ENCODE measurements around the gene SNRNP40.

Gene SNRNP40

DNA sequence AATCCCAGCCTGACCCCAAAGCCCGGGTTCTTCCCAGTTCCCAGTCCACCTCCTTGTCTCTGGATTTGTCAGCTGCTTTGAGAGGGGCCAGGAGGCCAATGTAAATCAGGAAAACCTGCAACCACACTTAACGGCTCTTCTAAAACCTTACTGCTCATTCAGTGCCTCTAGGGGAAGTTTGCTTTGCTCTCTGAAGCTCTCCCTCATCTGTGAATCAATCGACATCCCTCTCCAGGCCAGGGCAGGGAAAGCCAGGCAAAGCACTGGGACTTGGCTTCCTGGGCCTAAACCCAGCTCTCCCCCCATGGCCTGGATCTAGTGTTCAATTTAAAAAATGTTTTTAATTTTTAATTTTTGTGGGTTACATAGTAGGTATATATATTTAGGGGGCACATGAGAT is 66.2 kb downstream of the SNRNP40 start:
- no peak for DNase-seq (ENCODE audit: low read depth)

DNA sequence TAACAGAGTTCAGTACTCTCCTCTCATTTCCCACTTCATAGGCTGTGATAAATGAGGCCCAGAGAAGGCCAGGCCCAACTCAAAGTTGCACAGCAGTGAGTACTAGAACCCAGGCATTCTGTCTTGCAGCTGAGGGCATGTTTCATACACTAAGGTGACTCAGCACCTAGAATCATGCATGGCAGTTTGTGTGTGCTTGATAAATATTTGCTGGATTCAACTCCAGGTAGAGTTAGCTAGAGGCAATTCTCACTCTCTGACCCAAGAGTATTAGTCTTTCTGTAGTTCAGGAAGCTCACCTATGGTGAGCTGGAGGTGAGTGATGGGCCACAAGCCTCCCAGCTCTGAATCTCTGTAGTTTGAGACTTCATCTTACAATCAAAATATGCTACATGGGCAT is 67.6 kb downstream of the SNRNP40 start:
- no peak for DNase-seq (ENCODE audit: low read depth)

DNA sequence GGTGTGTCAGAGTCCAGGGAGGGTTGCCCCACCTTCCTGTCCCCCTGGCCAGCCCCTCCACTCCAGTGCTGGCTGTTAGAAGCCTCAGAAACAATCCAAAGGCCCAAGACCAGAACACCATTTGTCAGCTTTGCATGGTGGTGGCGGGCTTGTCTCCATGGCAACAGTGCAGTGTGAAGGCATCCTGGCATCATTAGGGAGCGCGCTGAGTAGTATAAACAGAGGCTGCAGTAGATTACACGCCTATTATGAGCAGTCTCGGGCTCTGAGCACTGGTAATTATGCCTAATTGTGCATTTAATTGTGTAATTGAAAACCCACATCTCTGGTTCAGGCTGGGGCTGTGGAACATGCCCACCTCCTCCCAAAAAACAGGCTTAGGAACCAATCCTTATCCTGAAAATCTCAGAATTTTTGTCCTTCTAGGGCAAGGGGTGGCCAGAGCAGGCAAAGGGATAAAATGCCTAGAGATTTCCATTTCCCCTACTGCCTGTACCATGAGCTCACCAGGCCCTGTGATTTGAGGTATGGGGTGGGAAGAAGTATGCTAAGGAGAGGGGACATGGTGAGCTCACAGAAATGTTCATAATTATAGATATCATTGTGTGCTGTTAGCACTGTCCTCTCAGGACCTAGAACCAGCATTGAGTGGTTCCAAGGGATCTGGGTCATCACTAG is 68.6 kb downstream of the SNRNP40 start:
- DNase-seq (ENCODE audit: low read depth), result no peak

DNA sequence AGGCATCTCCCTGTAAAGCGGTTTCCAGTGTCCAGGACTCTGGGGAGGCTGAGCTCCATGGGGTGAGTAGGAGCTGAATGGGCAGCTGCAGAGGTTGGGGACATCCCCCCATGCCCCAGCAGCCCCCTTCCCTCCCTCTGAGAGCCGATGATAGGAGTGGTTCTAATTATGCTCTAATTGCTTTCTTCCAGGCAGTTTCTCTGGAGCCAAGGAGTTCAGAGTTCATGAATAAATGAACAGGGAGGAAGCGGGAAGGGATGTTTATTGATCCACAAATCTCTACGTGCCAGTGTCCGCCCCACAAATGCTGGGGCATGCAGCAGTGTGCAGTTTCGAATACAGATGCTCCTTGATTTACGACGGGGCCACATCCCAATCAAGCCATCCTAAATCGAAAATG is 72.5 kb downstream of the SNRNP40 start:
- DNase-seq (ENCODE audit: low read depth), result no peak

DNA sequence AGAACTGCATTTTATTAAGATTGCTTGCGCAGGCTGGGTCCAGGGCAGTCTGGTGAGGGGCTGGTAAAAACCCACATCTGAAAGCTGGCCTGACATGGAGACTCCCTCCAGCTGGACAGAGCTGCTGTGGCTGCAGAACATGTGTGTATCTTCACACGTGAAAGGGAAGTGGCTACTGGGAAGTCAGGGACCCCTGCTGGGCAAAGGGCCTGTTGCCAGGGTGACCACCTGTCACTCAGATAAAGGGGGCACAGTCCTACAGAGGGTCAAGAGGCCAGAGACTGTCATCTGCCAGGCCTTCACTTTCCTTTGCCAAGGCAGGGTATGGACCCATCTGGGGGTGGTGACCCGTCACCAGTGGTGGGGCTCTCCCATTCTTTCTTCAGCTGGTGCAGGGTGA is 74.4 kb downstream of the SNRNP40 start:
- no peak for DNase-seq (ENCODE audit: low read depth)

DNA sequence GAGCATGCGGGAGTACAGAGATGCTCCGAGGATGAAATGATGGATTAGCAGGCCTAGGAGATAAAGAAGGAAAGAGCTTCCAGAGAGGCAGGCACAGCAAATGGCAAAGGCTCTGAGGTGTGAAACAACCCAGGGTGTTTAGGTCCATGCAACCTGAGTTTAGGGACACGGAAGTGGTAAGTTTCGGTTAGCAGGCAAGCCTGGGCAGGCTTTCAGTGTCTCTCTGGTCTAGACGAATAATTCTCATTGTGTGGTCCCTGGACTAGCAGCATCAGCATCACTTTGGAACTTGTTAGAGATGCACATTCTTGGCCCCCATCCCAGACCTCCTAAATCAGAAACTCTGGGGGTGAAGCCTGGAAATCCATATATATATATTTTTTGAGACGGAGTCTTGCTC is 75.5 kb downstream of the SNRNP40 start:
- no peak for DNase-seq (ENCODE audit: low read depth)

DNA sequence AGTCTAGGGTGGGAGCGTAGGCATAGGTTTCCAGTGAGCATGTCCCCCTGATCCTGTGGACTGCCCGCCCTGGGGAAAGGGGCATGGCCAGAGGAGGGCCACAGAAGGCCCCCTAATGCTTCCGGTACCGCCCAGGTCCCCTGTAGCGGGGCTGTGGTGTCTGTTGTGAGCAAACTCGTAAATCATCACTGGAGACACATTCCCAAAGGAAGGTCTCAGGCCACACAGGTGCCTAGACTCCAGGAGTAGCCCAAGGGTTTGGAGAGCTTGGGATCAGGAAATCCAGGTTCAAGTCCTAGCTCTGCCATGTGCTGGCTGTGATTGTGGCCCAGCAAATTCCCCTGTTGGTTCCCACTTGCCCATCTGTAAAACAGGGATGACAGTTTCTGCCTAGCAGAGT is 77.1 kb downstream of the SNRNP40 start:
- DNase-seq (ENCODE audit: low read depth), result no peak

DNA sequence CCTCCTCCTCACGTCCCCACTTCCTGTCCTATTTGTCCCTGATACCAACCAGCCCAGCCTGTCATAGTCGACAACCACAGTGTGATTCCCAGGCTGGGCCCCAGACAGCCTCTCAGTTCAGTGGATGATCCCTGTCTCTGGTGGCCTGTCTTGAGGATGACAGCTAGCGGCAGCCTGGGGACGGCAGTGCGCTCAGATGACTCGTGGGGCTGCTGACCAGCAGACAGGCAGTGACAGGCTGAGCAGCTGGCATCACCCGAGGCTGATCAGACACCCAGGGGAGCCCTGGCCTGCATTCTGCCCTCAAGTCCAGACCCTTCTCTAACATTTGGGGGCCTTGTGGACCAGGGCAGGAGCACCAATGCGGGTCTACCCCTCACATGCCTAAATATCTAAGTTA is 77.9 kb downstream of the SNRNP40 start:
- no peak for DNase-seq (ENCODE audit: low read depth)

DNA sequence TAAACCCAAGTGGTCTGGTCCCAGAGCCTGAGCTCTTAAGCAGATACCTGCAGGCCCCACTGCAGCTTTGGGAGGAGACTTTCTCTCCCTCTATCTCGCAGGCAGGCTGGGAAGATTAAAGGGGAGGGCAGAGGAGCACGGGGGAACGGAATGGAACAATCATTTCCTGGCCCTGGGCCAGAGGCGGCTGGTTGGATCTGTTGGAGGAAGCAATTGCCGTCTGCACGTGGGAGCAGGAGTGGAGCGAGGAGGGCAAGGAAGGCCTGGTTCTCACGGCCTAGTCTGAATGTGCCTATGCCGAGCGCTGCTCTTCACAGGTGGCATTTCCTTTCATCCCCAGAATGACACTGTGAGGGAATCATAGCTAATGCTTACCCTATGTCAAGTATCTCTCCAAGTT is 80.6 kb downstream of the SNRNP40 start:
- DNase-seq (ENCODE audit: low read depth), result no peak

DNA sequence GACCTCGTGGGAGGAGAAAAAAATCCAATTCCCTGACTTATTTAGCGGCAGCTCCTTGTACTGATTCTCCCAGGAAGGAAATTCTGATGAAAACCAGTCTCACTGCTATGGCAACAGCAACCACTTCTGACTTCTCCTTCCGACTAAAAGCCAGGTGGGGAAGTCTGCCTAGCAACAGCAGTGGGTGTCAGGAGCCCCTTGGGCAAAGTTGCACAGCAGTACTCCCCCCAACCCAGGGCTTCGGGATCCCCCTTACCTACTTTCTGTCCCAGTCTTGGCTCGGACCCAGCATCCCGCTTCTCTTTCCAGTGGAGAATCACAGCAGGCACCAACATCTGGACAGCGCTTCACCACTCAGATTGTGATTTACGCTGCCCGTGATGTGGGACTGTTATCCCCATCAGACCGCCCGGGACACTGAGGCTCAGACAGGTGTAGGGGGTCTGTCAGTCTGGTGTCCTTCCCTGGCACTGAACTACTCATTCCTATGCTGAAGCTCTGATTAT is 81.5 kb downstream of the SNRNP40 start:
- DNase-seq (ENCODE audit: low read depth), result no peak

DNA sequence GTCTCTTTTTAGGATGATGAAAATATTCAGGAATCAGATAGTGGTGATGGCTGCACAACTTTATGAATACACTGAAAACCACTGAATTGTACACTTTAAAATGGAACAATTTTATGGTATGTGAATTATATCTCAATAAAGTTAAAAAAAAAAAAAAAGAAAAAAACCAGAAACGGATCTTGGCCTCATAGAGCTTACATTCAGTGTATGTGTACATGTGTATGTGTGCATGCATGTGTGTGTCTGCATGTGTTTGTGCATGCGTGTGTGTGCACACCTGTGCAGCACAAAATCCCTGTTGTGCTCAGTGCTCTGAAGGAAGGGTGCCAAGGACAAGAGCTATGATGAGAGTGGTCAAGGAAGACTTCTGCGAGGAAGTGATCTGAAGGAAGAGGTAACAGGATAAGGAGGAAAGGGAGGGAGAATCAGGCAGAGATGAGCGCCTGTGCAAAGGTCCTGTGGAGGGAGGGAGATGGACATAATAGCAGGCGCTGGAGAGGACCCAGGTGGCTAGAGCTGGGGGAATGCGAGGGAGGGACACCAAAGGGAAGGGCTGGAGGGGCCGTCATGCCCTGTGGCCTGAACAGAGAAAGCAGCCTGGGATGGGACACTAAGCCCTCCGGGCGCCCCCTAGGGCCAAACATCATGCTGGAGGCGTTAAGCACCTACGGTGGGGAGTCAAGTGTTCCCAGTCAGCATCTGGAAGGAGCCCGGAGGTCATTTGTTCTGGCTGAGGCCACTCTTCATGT is 82.1 kb downstream of the SNRNP40 start:
- no peak for DNase-seq (ENCODE audit: low read depth)

Measured in stimulated activated CD8-positive, alpha-beta memory T cell treated with anti-CD3 and anti-CD28 coated beads, Interleukin-7, amount 100 ng/mL, for 24 hours (primary cell).